ENCODE data around the gene CLEC2L. TPM values are rescaled to one million over a fixed set of nuclear protein-coding genes. Genes with fewer than 3 reads are reported as not detected.

Gene CLEC2L
- total RNA-seq, 1 donor from 2014 or later: not detected

DNA sequence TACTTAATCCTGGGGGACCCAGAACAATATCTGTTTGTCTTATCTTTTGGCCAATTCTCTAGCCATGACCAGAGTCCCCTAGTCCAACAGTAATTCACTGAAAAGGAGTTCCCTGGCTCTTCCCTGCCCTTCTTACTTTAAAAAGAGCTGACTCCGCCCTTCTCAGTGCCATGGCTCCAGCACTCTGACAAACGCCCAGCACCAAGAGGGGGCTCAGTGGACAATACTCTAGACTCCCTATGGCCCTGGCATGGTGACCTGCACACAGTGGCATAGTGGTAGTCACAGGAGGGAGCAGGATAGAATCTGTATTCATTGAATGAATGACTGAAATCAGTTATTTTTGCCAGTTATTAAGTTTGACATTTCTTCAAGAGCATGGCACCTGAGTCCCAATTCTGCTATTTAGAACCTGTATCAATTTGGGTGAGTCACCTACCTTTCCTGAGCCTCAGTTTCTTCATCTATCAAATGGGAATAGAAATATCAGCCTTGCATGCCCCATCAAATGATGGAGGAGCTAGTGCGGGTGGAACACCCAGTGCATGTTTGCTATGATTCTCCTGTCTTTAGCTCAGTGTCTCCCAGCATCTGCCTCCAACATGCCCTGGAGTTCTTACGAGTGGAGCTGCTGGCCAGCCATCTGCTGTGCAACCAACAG is 69.4 kb downstream of the CLEC2L start:
- intact Hi-C loops (cut with DNase I): no loop called here
- DNase-seq (ENCODE audit: low spot score): no peak

DNA sequence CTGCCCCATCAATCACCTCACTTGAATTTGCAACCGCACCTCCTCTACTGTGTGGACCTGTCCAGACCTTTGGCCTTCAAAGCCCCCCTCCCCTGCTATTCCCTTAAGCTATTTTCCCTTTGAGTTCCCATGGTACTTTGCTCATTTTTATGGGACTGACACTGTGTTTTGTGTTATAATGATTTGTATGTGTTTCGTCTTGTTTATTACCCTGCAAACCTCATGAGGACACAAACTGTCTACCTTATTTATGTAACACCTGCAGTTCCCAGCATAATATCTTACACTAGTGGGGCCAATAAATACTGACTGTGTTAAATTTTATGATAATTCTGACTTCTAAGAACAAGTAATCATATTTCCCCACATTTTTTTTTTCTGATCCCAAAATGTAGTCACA is 70.6 kb downstream of the CLEC2L start:
- intact Hi-C loops (cut with DNase I): no loop called here
- DNase-seq (ENCODE audit: low spot score): no peak

Other genes with a start within 250 kb of the CLEC2L start
- gene FMC1, start 182.3 kb upstream of the CLEC2L start, total RNA-seq: 29.4 TPM
- 64.9 TPM for gene LUC7L2, start 163.8 kb upstream of the CLEC2L start, total RNA-seq
- not detected for gene KLRG2, start 40.0 kb upstream of the CLEC2L start, total RNA-seq

Data from cardiac septum (tissue), 1 donor.